ENCODE results near the gene PTPN22.

The PTPN22 gene

DNA sequence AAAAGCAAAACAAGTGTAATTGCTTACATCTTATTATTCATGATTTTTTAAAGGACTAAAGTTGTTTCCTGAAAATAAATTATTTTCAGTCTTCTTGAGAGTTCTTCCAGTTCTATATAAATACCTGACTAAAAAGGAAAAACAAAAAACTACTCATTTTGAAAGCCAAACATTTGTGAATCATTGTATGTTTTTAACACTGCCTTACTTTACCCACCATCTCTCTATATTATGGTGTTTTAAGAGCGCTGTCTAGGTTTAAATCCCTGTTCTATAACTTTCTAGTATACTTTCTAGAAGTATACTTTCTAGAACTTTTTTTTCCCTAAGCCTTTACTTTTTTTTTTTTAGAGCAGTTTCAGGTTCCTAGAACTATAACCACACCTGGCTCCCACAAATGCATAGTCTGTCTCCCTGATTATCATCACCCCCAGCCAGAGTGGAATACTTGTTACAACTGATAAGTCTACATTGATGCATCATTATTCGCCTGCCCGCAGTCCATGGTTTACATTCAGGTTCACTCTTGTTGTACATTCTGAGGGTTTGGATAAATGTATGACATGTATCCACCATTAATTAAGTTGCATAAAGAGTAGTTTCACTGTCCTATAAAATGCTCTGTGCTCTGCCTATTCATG, 69.0 kb downstream of the PTPN22 start:
- peaks cover 10% of the 10 kb centered on the region for H3K4me1 ChIP-seq (ENCODE audit: control insufficient read depth, insufficient read depth, low read length)
- H3K36me3 ChIP-seq (ENCODE audit: control insufficient read depth in 2 of 2, insufficient read depth in 1 of 2, low read length in 2 of 2) = peaks cover 0 to 5% of the 10 kb centered on the region in 2 experiments; a peak in 1 of 3 replicates
- H3K27ac ChIP-seq (ENCODE audit: extremely low read depth, low read depth, low read length) = no peak overlapping the region
- 0 out of 2 replicates have a peak, but pooled peaks have one; percentile 23 for TF ChIP-seq PRDM1 (tag by site-specific recombination; IDR thresholded peaks at IDR 0.05)
- TF ChIP-seq ZNF777 (tag by site-specific recombination; IDR thresholded peaks at IDR 0.05; ENCODE audit: borderline replicate concordance) = no peak
- TF ChIP-seq, protein P1, sequence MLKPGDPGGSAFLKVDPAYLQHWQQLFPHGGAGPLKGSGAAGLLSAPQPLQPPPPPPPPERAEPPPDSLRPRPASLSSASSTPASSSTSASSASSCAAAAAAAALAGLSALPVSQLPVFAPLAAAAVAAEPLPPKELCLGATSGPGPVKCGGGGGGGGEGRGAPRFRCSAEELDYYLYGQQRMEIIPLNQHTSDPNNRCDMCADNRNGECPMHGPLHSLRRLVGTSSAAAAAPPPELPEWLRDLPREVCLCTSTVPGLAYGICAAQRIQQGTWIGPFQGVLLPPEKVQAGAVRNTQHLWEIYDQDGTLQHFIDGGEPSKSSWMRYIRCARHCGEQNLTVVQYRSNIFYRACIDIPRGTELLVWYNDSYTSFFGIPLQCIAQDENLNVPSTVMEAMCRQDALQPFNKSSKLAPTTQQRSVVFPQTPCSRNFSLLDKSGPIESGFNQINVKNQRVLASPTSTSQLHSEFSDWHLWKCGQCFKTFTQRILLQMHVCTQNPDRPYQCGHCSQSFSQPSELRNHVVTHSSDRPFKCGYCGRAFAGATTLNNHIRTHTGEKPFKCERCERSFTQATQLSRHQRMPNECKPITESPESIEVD (tag by site-specific recombination; IDR thresholded peaks at IDR 0.05) = no peak
- TF ChIP-seq, protein P2, sequence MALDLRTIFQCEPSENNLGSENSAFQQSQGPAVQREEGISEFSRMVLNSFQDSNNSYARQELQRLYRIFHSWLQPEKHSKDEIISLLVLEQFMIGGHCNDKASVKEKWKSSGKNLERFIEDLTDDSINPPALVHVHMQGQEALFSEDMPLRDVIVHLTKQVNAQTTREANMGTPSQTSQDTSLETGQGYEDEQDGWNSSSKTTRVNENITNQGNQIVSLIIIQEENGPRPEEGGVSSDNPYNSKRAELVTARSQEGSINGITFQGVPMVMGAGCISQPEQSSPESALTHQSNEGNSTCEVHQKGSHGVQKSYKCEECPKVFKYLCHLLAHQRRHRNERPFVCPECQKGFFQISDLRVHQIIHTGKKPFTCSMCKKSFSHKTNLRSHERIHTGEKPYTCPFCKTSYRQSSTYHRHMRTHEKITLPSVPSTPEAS (tag by site-specific recombination; IDR thresholded peaks at IDR 0.05) = no peak
- TF ChIP-seq SETDB1 (IDR thresholded peaks at IDR 0.05; ENCODE audit: insufficient read length, low read length) = peak; percentile 33
- no peak for TF ChIP-seq ZNF621 (tag by site-specific recombination; IDR thresholded peaks at IDR 0.05)
- no peak for TF ChIP-seq ZNF701 (tag by site-specific recombination; IDR thresholded peaks at IDR 0.05)
- no peak for TF ChIP-seq ZNF24 (tag by site-specific recombination; IDR thresholded peaks at IDR 0.05)
- CTCF ChIA-PET = no interaction called here
- no peaks in the 10 kb centered on the region for H3K9me3 ChIP-seq (ENCODE audit: control insufficient read depth, insufficient read depth, low read depth, low read length)
- POLR2A ChIA-PET = no interaction called here
- H3K4me3 ChIP-seq (ENCODE audit: low read depth, low read length) = no peak overlapping the region

- Histone ChIP-seq H3K9me3 (ENCODE audit: control insufficient read depth, insufficient read depth, low read depth, low read length) (no peaks in the 10 kb centered on the region), H3K27ac (ENCODE audit: extremely low read depth, low read depth, low read length) (no peak overlapping the region), H3K4me3 (ENCODE audit: low read depth, low read length) (no peak overlapping the region), H3K36me3 (ENCODE audit: control insufficient read depth in 2 of 2, insufficient read depth in 1 of 2, low read length in 2 of 2) (peaks cover 0 to 22% of the 10 kb centered on the region in 2 experiments; a peak in 1 of 3 replicates), H3K4me1 (ENCODE audit: control insufficient read depth, insufficient read depth, low read length) (peaks cover 10% of the 10 kb centered on the region)
- TF ChIP-seq, protein P1 (tag by site-specific recombination; IDR thresholded peaks at IDR 0.05) = 0 out of 2 replicates have a peak, but pooled peaks have one; percentile 6
- TF ChIP-seq ZNF660 (tag by site-specific recombination; IDR thresholded peaks at IDR 0.05) = no peak
- TF ChIP-seq PRDM1 (tag by site-specific recombination; IDR thresholded peaks at IDR 0.05) = 0 out of 2 replicates have a peak, but pooled peaks have one; percentile 36
- TF ChIP-seq ZNF362 (tag by site-specific recombination; IDR thresholded peaks at IDR 0.05) = 0 out of 2 replicates have a peak, but pooled peaks have one; percentile 20
- no peak for TF ChIP-seq ZNF202 (tag by site-specific recombination; IDR thresholded peaks at IDR 0.05; ENCODE audit: borderline replicate concordance)
- TF ChIP-seq ZNF585B (tag by site-specific recombination; IDR thresholded peaks at IDR 0.05) = no peak
- no peak for TF ChIP-seq ZFP37 (tag by site-specific recombination; IDR thresholded peaks at IDR 0.05)
- no peak for TF ChIP-seq ZNF596 (tag by site-specific recombination; IDR thresholded peaks at IDR 0.05)
- CTCF ChIA-PET = interaction anchor here (0.6 kb wide), 1 partner anchor 13 kb away, joined by 3 read pairs; no protein-coding TSS in a partner anchor
- POLR2A ChIA-PET = interaction anchor here (1.4 kb wide), 1 partner anchor 104 kb away, joined by 3 read pairs; the partner anchor contains the start of genes AP4B1 and DCLRE1B
These were observed 71.0 kb downstream of the PTPN22 start for GRCh38 chr1:113800487-113800886.

DNA sequence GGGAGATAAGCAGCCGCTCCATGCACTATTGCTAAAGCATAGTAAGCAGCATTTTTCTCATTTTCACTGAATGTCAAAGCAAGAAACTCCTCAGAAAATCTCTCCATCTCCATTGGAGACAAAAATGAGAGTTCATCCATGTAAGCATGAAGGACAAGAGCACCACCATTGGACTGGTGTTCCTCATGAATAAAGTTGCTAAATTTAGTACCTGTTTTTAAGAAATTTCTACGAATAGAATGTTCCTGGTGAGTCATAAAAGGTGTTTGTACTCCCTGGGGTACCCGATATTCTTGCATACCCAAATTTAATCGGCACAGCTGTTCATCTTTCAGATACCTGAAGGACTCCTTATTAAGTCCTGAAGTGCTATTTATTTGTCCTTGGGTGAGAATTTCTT, 74.0 kb downstream of the PTPN22 start:
- no peaks in the 10 kb centered on the region for H3K9me3 ChIP-seq (ENCODE audit: control insufficient read depth, insufficient read depth, low read depth, low read length)
- no peak overlapping the region for H3K4me3 ChIP-seq (ENCODE audit: low read depth, low read length)
- no peaks in the 10 kb centered on the region for H3K4me1 ChIP-seq (ENCODE audit: control insufficient read depth, insufficient read depth, low read length)
- no peak overlapping the region for H3K27ac ChIP-seq (ENCODE audit: extremely low read depth, low read depth, low read length)
- ChIA-PET POLR2A (no interaction called here), CTCF (no interaction called here)
- no peak for TF ChIP-seq ZNF626 (tag by site-specific recombination; IDR thresholded peaks at IDR 0.05)
- TF ChIP-seq ZNF324 (tag by site-specific recombination; IDR thresholded peaks at IDR 0.05) = no peak
- no peak for TF ChIP-seq ZNF610 (tag by site-specific recombination; IDR thresholded peaks at IDR 0.05; ENCODE audit: borderline replicate concordance)
- no peak for TF ChIP-seq PRDM4 (tag by site-specific recombination; IDR thresholded peaks at IDR 0.05)
- H3K36me3 ChIP-seq (ENCODE audit: control insufficient read depth in 2 of 2, insufficient read depth in 1 of 2, low read length in 2 of 2) = peaks cover 5 to 37% of the 10 kb centered on the region in 2 experiments
